Body of pancreas (tissue), 4 donors: ENCODE measurements around the gene BSDC1. TPM values are rescaled to one million over a fixed set of nuclear protein-coding genes. Genes with fewer than 3 reads are reported as not detected.

ENCODE experiments used
- ATAC-seq: fragments of 150-250 bp; one replicate; pipeline ENCODE4 v1.9.1; 2016
- DNase-seq, 4 donors: peaks; one replicate each; pipeline ENCODE4 v3.0.0-alpha.2; 2019
- H3K27ac ChIP-seq, 4 donors: fragments of 200-600 bp; sonication (generic); 1 replicate in 3 of 4; 2 replicates in 1 of 4; pipeline versions ENCODE4 v1.5.1 to v1.6.1; 2016 to 2019; ENCODE audit warnings: mild to moderate bottlenecking in 1 of 4, mixed read lengths in 1 of 4, moderate library complexity in 1 of 4
- H3K27me3 ChIP-seq, 2 donors: fragments of 200-600 bp; sonication (generic); one replicate each; pipeline ENCODE4 v1.6.0; 2016; ENCODE audit warnings: mild to moderate bottlenecking in 1 of 2
- H3K36me3 ChIP-seq, 2 donors: fragments of 200-600 bp; sonication (generic); replicated peaks in 1 of 2; 2 replicates each; pipeline ENCODE4 v1.5.1; 2016; ENCODE audit warnings: low read depth in 2 of 2; ENCODE audit not compliant: insufficient read depth in 1 of 2
- H3K4me1 ChIP-seq: fragments of 200-600 bp; sonication (generic); one replicate; pipeline ENCODE4 v1.6.0; 2016
- H3K4me3 ChIP-seq, 2 donors: fragments of 200-600 bp; sonication (generic); 1 replicate in 1 of 2; 2 replicates in 1 of 2; pipeline ENCODE4 v1.5.1; 2016 to 2019
- H3K9me3 ChIP-seq, 3 donors: fragments of 200-600 bp; sonication (generic); 1 replicate in 2 of 3; 2 replicates in 1 of 3; pipeline ENCODE4 v1.5.1; 2016
- CTCF ChIP-seq, 7 experiments: fragments of 450-650 bp in 4 of 7; fragments of 200-600 bp in 3 of 7; sonication (generic) in 3 of 7; IDR thresholded peaks; one replicate each; pipeline ENCODE4 v1.5.1; 2016 to 2019; ENCODE audit warnings: antibody characterized with exemption in 7 of 7
- POLR2A ChIP-seq, 3 donors: fragments of 450-650 bp; IDR thresholded peaks; one replicate each; pipeline ENCODE4 v1.6.1; 2016; ENCODE audit warnings: antibody characterized with exemption in 3 of 3, mild to moderate bottlenecking in 2 of 3
- WGBS, 2 donors: methylation state at CpG; one replicate each; pipeline ENCODE4 v1.1.5; 2017; 5-methylcytosine and 5-hydroxymethylcytosine counted together
- intact Hi-C: fragments of 100-400 bp; cut with DNase I; formaldehyde crosslinking; loops from one replicate; pipeline ENCODE4 v1.15.1; 2023
- total RNA-seq, 2 donors: library from RNA; depleted of rRNA; stranded (reverse); fragments of >200 nt; gene quantifications; one replicate each; pipeline ENCODE4 v1.1.0, GENCODE V29; 2016

BSDC1 gene
- total RNA-seq, 2 donors from 2014 or later: 53.2 to 83.7 TPM

DNA sequence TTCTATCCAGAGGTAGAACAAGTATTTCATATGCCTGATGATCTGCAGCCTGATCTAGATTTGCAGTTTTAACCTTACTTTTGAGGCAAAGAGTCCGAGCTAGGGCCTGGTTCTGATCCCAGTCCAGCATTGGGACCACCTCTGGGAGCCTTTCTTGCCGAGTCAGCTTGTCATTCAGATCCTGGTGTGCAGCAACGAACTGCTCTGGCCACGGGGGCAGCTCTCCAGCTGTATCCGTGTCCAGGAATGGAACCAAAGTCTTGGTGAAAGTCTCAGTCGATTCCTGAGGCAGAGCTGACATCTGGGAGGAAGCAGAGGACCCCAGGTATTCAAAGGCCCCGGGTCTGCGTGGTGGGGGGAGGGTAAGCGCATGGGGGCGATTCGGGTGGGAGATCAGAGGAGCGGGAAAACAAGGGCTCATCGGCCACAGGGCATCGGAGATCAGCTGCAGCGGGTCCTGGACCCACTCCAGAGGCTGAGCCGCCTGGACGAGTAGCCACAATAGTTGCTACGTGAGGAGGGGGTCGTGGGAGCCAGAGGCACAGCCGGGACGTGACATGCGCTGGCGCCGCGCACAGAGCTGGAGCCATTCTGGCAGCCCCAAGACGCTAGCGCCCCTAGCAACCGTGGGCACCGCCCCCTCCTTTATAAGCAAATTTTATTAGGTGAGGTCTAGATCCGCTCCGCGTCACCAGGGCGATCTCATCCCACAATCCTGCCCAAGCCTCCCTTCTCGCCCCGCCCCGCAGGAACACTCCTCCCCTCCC is 32.4 kb upstream of the BSDC1 start:
- intact Hi-C loops: no loop called here
- TF ChIP-seq CTCF (IDR thresholded peaks at IDR 0.05): no peak
- TF ChIP-seq POLR2A (IDR thresholded peaks at IDR 0.05): no peak
- ATAC-seq: no peak
- Histone ChIP-seq H3K4me3 (no peak overlapping the region), H3K9me3 (no peaks in the 10 kb centered on the region), H3K4me1 (peaks cover 8% of the 10 kb centered on the region), H3K27me3 (peaks cover 0 to 15% of the 10 kb centered on the region in 2 donors), H3K36me3 (no peaks in the 10 kb centered on the region), H3K27ac (no peak overlapping the region)
- peak in 3 of 4 donors; percentile 14 to 25 (median 19) for DNase-seq
- WGBS, 2 donors: 3 to 15% methylated on average over 18 to 35 of the region's 36 CpGs

DNA sequence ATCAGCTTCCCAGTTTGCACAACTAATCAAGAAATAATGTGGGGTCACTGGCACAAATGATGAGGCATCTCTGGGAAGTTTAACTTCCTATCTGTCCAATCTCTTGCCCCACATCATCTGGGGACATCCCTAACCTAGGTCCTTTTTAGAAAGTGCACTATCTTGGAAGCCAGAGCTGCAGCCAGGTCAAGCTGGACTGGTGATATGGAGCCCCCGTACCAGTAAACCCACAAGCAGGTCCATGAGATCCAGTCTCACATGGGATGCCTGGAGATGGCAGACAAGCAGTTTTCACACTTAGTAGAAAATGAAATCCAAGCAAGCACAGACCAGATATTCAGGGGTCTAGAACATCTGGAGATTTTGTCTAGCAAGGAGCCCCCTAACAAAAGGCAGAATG is 27.5 kb upstream of the BSDC1 start:
- ATAC-seq: no peak
- intact Hi-C loops: no loop called here
- Histone ChIP-seq H3K4me3 (no peak overlapping the region), H3K9me3 (peaks cover 0 to 7% (median 0%) of the 10 kb centered on the region in 3 donors), H3K36me3 (no peaks in the 10 kb centered on the region), H3K4me1 (peaks cover 6% of the 10 kb centered on the region), H3K27ac (no peak overlapping the region), H3K27me3 (peaks cover 0 to 10% of the 10 kb centered on the region in 2 donors)
- 82 to 100% methylated on average over 1 of the region's 1 CpG for WGBS, 2 donors
- no peak for DNase-seq
- TF ChIP-seq CTCF (IDR thresholded peaks at IDR 0.05): no peak
- no peak for TF ChIP-seq POLR2A (IDR thresholded peaks at IDR 0.05)

- 84 to 89% methylated on average over 8 of the region's 8 CpGs for WGBS, 2 donors
- no peak overlapping the region for H3K27ac ChIP-seq
- no peaks in the 10 kb centered on the region for H3K36me3 ChIP-seq
These were observed 20.1 kb upstream of the BSDC1 start for GRCh38 chr1:32414186-32414886.

GRCh38 chr1:32413507-32414185 is 19.4 kb upstream of the BSDC1 start:
- H3K36me3 ChIP-seq: no peaks in the 10 kb centered on the region
- no peaks in the 10 kb centered on the region for H3K27me3 ChIP-seq
- no peak overlapping the region for H3K4me3 ChIP-seq
- TF ChIP-seq CTCF (IDR thresholded peaks at IDR 0.05): peak in 6 of 7 experiments; percentile 42 to 60 (median 54)
- no peak for TF ChIP-seq POLR2A (IDR thresholded peaks at IDR 0.05)
- DNase-seq: peak; percentile 47 to 70 (median 50)
- WGBS, 2 donors: 48 to 50% methylated on average over 10 of the region's 10 CpGs
- no peak overlapping the region for H3K27ac ChIP-seq
- intact Hi-C loops: no loop called here
- H3K9me3 ChIP-seq: peaks cover 0 to 10% (median 0%) of the 10 kb centered on the region in 3 donors
- ATAC-seq: peak; percentile 59
- no peaks in the 10 kb centered on the region for H3K4me1 ChIP-seq

More at GRCh38 chr1:32414186-32414886, 20.1 kb upstream of the BSDC1 start:
- Histone ChIP-seq H3K27me3 (no peaks in the 10 kb centered on the region), H3K4me1 (no peaks in the 10 kb centered on the region), H3K9me3 (peaks cover 0 to 15% (median 0%) of the 10 kb centered on the region in 3 donors), H3K4me3 (no peak overlapping the region)
- intact Hi-C loops: no loop called here
- TF ChIP-seq CTCF (IDR thresholded peaks at IDR 0.05) (no peak), POLR2A (IDR thresholded peaks at IDR 0.05) (no peak)
- DNase-seq: no peak
- no peak for ATAC-seq
